ENCODE measurements around the gene SLC35F3. TPM values are rescaled to one million over a fixed set of nuclear protein-coding genes. Genes with fewer than 3 reads are reported as not detected.

SLC35F3 gene
- total RNA-seq, 2 donors from 2014 or later: not detected

DNA sequence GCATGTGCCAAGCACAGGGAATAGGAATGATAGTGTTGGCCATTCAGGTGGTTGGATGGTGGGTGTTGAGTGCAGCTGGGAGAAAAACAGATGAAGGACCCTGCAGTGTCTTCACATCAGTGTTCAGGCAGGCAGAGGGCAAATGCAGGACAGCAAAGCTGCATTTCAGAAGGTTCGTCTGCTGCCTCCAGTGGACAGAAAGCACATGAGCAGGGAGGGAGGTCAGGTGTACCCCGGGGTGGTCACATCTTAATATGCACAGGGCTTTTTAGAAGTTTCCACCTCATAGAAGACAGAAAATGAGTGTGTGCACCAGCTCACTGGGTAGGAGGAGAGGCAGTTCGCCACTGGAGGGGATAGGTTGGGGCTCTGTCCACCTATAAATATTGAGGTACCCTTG, 184.9 kb downstream of the SLC35F3 start:
- no peak for DNase-seq (ENCODE audit: low spot score)
- Histone ChIP-seq H3K4me3 (no peak overlapping the region), H3K4me1 (no peaks in the 10 kb centered on the region), H3K36me3 (no peaks in the 10 kb centered on the region), H3K27ac (no peak overlapping the region), H3K27me3 (no peaks in the 10 kb centered on the region), H3K9me3 (peaks cover 0 to 7% of the 10 kb centered on the region in 2 donors)
- TF ChIP-seq CTCF (IDR thresholded peaks at IDR 0.05): no peak

- no peak overlapping the region for H3K4me3 ChIP-seq
- no peaks in the 10 kb centered on the region for H3K36me3 ChIP-seq
- H3K27me3 ChIP-seq: no peaks in the 10 kb centered on the region
- DNase-seq (ENCODE audit: low spot score): no peak
- no peak overlapping the region for H3K27ac ChIP-seq
- no peaks in the 10 kb centered on the region for H3K4me1 ChIP-seq
- peaks cover 0 to 7% of the 10 kb centered on the region in 2 donors for H3K9me3 ChIP-seq
- TF ChIP-seq CTCF (IDR thresholded peaks at IDR 0.05): no peak
Measured at GRCh38 chr1:234090212-234091064, 186.0 kb downstream of the SLC35F3 start.

- no peak for DNase-seq (ENCODE audit: low spot score)
- Histone ChIP-seq H3K4me3 (no peak overlapping the region), H3K36me3 (no peaks in the 10 kb centered on the region), H3K9me3 (peaks cover 0 to 7% of the 10 kb centered on the region in 2 donors), H3K27ac (no peak overlapping the region), H3K4me1 (no peaks in the 10 kb centered on the region), H3K27me3 (no peaks in the 10 kb centered on the region)
- no peak for TF ChIP-seq CTCF (IDR thresholded peaks at IDR 0.05)
Measured at GRCh38 chr1:234091065-234091401, 186.6 kb downstream of the SLC35F3 start.

GRCh38 chr1:234091876-234092275, 187.4 kb downstream of the SLC35F3 start:
- no peaks in the 10 kb centered on the region for H3K36me3 ChIP-seq
- H3K27me3 ChIP-seq: no peaks in the 10 kb centered on the region
- peaks cover 0 to 7% of the 10 kb centered on the region in 2 donors for H3K9me3 ChIP-seq
- DNase-seq (ENCODE audit: low spot score): no peak
- no peak for TF ChIP-seq CTCF (IDR thresholded peaks at IDR 0.05)
- H3K4me1 ChIP-seq: no peaks in the 10 kb centered on the region
- H3K27ac ChIP-seq: no peak overlapping the region
- H3K4me3 ChIP-seq: no peak overlapping the region

GRCh38 chr1:234093107-234093506, 188.6 kb downstream of the SLC35F3 start:
- TF ChIP-seq CTCF (IDR thresholded peaks at IDR 0.05): no peak
- no peak for DNase-seq (ENCODE audit: low spot score)
- H3K9me3 ChIP-seq: peaks cover 0 to 7% of the 10 kb centered on the region in 2 donors
- H3K4me3 ChIP-seq: no peak overlapping the region
- no peaks in the 10 kb centered on the region for H3K27me3 ChIP-seq
- no peak overlapping the region for H3K27ac ChIP-seq
- no peaks in the 10 kb centered on the region for H3K4me1 ChIP-seq
- no peaks in the 10 kb centered on the region for H3K36me3 ChIP-seq

DNA sequence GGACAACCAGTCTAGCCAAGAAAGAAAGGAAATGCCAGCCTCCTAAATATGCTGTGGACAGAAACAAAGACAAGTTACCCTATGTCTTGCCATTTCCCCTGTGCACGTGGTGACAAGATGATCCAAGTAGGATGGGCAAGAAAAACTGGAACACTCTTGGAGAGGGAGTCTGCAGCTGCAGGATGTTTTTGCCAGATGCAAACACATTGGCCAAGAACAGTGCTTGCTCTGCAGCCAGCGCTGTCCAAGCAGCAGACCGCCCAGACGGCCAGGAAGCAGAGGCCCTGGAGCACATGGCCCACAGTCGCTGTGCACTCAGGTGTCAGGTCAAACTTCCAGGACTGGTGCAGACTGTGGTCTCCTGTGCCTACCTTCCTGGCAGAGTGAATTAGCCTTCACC, 189.3 kb downstream of the SLC35F3 start:
- no peaks in the 10 kb centered on the region for H3K36me3 ChIP-seq
- DNase-seq (ENCODE audit: low spot score): no peak
- peaks cover 0 to 7% of the 10 kb centered on the region in 2 donors for H3K9me3 ChIP-seq
- no peak for TF ChIP-seq CTCF (IDR thresholded peaks at IDR 0.05)
- no peak overlapping the region for H3K4me3 ChIP-seq
- no peaks in the 10 kb centered on the region for H3K27me3 ChIP-seq
- no peak overlapping the region for H3K27ac ChIP-seq
- H3K4me1 ChIP-seq: no peaks in the 10 kb centered on the region

Data from right atrium auricular region (tissue), 2 donors.